GM12872 (cell line): Measurements from ENCODE around the gene SULT2A1.

Source experiments
- CTCF ChIP-seq: IDR thresholded peaks from 3 replicates; pipeline ENCODE4 v1.5.1; 2011; ENCODE audit warnings: low read depth, mild to moderate bottlenecking, low read length, moderate library complexity; ENCODE audit not compliant: insufficient read depth

The SULT2A1 gene

GRCh38 chr19:47886010-47886559, at the start of gene SULT2A1:
Gene SULT2A1, minus strand, starts transcription at chr19:47886315. Its CDS starts 58 bp downstream, at chr19:47886257.
- TF ChIP-seq CTCF: no peak

GRCh38 chr19:47901370-47901769, 15.3 kb upstream of the SULT2A1 start:
- TF ChIP-seq CTCF: no peak

GRCh38 chr19:47899335-47899734, 13.2 kb upstream of the SULT2A1 start:
- no peak for TF ChIP-seq CTCF

DNA sequence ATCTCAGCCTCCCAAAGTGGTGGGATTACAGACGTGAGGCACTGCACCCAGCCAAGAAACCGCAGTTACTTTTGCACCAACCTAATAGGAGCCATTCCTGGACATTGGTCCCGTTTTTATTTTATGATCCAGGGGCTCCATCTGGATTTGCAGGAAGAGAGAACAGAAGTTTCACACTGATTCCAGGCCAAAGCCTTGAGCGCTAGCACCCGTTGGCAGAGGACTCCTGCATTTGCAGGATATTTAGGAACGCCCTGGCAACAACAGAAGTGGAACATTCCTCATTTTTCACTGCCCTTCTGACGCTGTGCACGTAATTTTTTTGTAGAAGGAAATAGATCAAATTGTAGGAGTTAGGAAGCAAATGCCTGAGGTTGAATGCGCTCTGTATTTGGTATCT, 11.7 kb upstream of the SULT2A1 start:
- TF ChIP-seq CTCF: no peak

DNA sequence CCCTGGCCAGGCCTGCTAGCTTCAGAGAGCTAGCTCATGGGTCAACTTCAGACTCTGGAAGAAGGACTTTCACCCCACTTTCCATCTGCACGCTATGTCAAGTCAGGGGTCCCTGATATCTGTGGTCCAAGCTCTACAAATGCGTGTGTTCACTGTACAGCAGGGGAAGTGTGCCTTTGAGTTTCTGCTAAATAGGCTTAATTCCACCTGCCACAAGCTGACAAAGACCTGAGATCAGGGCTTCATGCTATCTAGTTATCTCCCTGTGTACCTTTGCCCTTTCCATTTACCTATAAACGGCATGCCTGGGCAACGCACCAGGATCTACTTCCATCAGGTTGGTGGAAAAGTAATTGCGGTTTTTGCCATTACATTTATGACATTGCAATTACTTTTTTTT, 10.7 kb upstream of the SULT2A1 start:
- TF ChIP-seq CTCF: no peak

DNA sequence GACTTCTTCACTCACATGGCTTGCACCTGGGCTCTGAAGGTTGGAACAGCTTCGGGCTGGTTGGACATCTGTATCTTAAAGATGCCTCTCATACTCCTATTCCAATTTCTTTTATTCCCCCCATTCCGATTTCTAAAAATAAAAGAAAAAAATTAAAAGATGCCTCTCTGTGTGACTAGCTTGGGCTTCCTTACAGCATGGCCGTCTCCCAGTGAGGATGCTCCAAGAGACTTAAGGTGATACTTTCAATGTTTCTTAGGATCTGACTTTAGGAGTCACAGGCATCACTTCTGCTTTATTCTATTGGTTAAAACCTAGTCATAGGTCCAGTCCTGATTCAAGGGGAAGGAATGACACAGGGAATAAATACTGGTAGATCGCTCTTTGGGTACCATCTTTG, 9.9 kb upstream of the SULT2A1 start:
- no peak for TF ChIP-seq CTCF

DNA sequence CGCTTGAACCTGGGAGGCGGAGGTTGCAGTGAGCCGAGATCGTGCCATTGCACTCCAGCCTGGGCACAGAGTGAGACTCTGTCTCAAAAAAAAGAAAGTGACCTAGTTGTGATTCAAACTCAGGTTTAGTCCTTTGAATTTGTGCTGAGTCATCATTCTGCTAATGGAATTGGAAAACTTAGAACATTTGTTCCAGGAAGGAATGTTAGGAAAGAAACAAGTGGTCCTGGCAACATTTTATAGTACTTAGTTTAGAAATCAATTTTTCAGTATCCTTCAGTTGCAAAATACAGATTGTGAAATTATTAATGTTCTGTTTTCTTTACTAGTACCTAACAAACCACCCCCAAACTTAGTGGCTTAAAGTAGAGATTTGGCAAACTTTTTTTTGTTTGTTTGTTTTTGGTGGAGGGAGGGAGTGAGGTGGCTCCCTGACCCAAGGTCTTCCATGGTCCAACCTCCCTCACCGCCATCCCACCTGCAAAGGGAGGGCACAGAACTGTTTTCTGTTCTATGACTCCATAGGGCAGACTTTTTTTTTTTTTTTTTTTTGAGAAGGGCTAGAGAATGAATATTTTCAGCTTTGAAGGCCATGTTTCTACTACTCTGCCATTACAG, 9.2 kb upstream of the SULT2A1 start:
- no peak for TF ChIP-seq CTCF
